IPS-18c (cell line): ENCODE measurements around the gene HES5.

Experiments used
- H3K4me3 ChIP-seq: 2 replicates; pipeline ENCODE4 v1.7.0; 2013; ENCODE audit warnings: low read depth, mild to moderate bottlenecking, low read length, moderate library complexity; ENCODE audit not compliant: insufficient read depth
- H3K9me3 ChIP-seq: one replicate; pipeline ENCODE4 v1.6.1; 2013; ENCODE audit warnings: mild to moderate bottlenecking, low read length, moderate library complexity; ENCODE audit not compliant: control insufficient read depth, insufficient read depth

Gene HES5

GRCh38 chr1:2483026-2483425 lies 47.0 kb downstream of the HES5 start:
- Histone ChIP-seq H3K4me3 (no peak overlapping the region), H3K9me3 (no peaks in the 10 kb centered on the region)

DNA sequence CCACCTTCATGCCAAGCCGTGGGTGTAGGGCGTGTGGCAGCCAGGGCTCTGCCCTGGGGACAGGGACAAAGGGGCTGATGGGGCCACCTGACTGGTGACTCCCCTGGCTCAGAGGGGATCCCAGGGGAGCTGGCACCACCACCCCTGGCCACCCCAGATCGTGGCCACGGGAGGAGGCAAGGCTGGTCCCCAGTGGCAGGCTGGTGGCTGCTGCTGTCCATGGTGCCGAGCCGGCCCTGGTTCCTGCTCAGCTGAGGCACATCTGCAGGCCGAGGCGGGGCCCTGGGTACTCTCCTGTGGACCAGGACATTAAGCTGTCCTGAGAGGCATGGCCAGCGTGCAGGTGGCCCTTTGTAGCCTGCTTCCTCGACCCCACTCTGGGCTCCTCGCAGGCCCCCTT lies 47.5 kb downstream of the HES5 start:
- Histone ChIP-seq H3K4me3 (no peak overlapping the region), H3K9me3 (no peaks in the 10 kb centered on the region)

DNA sequence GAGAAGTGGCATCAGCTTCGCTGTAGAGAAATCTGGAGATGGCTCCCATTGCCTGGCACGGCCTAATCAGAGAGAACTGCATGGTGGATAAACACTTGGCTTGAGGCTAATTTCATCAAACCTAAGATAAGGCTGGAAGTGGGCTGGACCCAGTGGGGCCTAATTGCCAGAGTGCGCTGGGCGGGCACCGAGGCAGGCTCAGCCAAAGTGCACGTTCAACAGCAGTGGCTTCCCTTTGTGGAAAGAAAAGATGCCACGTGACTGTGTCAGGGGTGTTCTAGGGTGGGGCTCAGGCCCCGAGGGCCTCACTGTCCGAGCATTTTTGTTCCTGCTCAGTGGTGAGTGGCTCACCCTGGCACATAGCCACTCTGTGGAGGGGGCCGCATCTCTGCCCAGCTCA lies 48.2 kb downstream of the HES5 start:
- Histone ChIP-seq H3K4me3 (no peak overlapping the region), H3K9me3 (no peaks in the 10 kb centered on the region)

GRCh38 chr1:2480986-2481364 lies 49.1 kb downstream of the HES5 start:
- Histone ChIP-seq H3K4me3 (no peak overlapping the region), H3K9me3 (no peaks in the 10 kb centered on the region)

DNA sequence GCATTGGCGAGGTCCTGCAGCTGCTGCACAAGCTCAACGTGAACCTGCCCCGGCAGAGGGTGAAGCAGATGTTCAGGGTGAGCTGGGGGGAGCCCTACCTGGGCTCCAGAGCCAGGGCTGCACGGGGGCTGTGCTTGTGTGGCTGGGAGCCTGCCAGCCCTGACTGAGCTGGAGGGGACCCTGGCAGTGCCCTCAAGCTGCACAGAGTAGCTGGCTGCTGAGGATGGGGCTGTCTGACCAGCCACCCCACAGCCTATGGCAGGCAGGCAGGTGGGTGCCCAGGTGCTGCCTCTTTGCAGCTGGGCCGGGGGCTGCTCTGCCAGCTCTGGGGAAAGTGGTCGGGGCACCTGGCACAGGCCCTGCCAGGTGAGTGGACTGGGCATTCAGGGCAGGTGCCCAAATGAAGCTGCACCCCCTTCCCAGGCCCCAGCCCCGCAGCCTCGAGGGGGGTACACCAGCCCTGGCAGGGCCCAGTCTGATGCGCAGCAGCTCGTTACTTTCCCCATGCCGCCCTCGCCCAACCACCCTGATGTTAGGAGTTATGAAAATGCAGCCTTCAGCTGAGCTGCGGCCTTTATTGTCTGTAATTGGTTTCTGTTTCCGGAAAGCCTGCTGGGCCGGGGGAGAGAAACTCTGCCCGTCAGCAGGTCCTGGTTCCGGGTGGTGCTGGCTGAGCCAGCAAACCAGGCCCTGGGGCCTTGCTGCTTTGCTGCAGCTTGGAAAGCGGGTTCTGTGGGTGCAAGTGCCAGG lies 49.7 kb downstream of the HES5 start:
- H3K9me3 ChIP-seq, result no peaks in the 10 kb centered on the region

GRCh38 chr1:2479618-2480017 lies 50.4 kb downstream of the HES5 start:
- no peaks in the 10 kb centered on the region for H3K9me3 ChIP-seq
- no peak overlapping the region for H3K4me3 ChIP-seq

More for the DNA sequence above, 49.7 kb downstream of the HES5 start:
- no peak overlapping the region for H3K4me3 ChIP-seq

DNA sequence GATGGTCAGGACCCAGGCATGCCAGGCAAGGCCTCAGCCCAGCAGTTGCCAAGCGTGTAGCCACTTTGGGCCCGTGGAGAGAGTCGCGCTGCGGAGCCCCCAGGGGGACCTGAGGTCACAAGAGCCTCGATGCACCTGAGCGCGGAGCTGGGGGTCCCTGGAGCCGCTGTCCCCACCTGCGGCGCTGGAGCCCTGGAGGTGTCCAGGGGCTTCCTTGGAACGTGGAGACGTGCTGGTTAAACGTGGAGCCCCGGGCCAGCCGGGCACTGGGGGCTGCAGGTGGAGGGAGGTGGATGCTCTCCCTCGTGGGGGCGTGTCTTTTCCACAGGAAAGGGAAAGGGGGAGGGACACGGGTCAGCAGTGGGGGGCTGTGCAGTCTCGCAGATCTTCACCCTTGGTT lies 50.9 kb downstream of the HES5 start:
- Histone ChIP-seq H3K9me3 (no peaks in the 10 kb centered on the region), H3K4me3 (no peak overlapping the region)
